ENCODE measurements around the gene DNMT3A. TPM values are rescaled to one million over a fixed set of nuclear protein-coding genes. Genes with fewer than 3 reads are reported as not detected.

The DNMT3A gene
- total and polyA plus RNA-seq, 2 donors (not counting 1 experiment from before 2014, with no cell fraction given), result 8.9 to 24.5 TPM

- Histone ChIP-seq H3K36me3 (replicated peaks in 1 of 2; ENCODE audit: control extremely low read depth in 1 of 2, control insufficient read depth in 1 of 2, extremely low read depth in 1 of 2, insufficient read depth in 2 of 2, low read length in 1 of 2) (peaks cover 0 to 2% of the 10 kb centered on the region in 2 experiments), H3K4me1 (ENCODE audit: control insufficient read depth in 2 of 2, insufficient read depth in 2 of 2, low read length in 2 of 2) (peaks cover 8 to 10% of the 10 kb centered on the region in 2 donors), H3K4me2 (replicated peaks; ENCODE audit: low read depth, low read length, poor library complexity, severe bottlenecking) (peak overlapping the region; percentile 91), H3K79me2 (ENCODE audit: control insufficient read depth, insufficient read depth, low read length) (peaks cover 13% of the 10 kb centered on the region), H3K4me3 (ENCODE audit: control extremely low read depth in 1 of 5, extremely low read depth in 1 of 5, insufficient read depth in 1 of 5, low read depth in 2 of 5, low read length in 4 of 5) (peak overlapping the region in 4 of 5 experiments; percentile 37 to 70 (median 55)), H3K9ac (ENCODE audit: low read length) (peak overlapping the region; percentile 64), H3K27ac (ENCODE audit: low read length in 2 of 2) (no peak overlapping the region), H2AFZ (ENCODE audit: insufficient read depth, low read depth, low read length, poor library complexity, severe bottlenecking) (peak overlapping the region; percentile 69), H3K9me3 (ENCODE audit: control extremely low read depth in 1 of 3, control insufficient read depth in 2 of 3, insufficient read depth in 1 of 3, low read length in 2 of 3) (no peaks in the 10 kb centered on the region), H4K20me1 (ENCODE audit: control insufficient read depth, insufficient read depth, low read length, poor library complexity, severe bottlenecking) (peaks cover 32% of the 10 kb centered on the region), H3K27me3 (replicated peaks in 1 of 4; ENCODE audit: control extremely low read depth in 1 of 4, control insufficient read depth in 3 of 4, insufficient read depth in 4 of 4, low read length in 3 of 4) (peaks cover 0 to 4% (median 1%) of the 10 kb centered on the region in 4 experiments)
- TF ChIP-seq EZH2 (IDR thresholded peaks at IDR 0.05; ENCODE audit: borderline replicate concordance, insufficient read depth, low read depth, low read length, poor library complexity, severe bottlenecking) (no peak), CTCF (IDR thresholded peaks at IDR 0.05) (peak; percentile 96)
- ATAC-seq (ENCODE audit: low read depth) (peak; percentile 91), DNase-seq (peak; percentile 90)
- ChIA-PET POLR2A (interaction anchor here (0.6 to 0.7 kb wide), 2 partner anchors 66 kb away, joined by 3 to 6 read pairs; no protein-coding TSS in a partner anchor), CTCF (interaction anchor here (1.0 to 2.0 kb wide), 9 partner anchors 11 to 224 kb away, joined by 3 to 19 read pairs (median 4); no protein-coding TSS in a partner anchor)
- H3K27me3 Mint-ChIP-seq, result no peaks in the 10 kb centered on the region
- WGBS (ENCODE audit: insufficient coverage), result 8% methylated on average over 39 of the region's 45 CpGs
- peak overlapping the region; percentile 87 for H3K27ac Mint-ChIP-seq
- intact Hi-C loops (cut with micrococcal nuclease), result loop anchor here (1.0 to 5.0 kb wide), 5 partner anchors 20 to 224 kb away; no protein-coding TSS in a partner anchor
- H3K4me1 Mint-ChIP-seq, result peaks cover 20% of the 10 kb centered on the region
- no peaks in the 10 kb centered on the region for H3K9me3 Mint-ChIP-seq (ENCODE audit: insufficient read depth)
- H3K4me3 Mint-ChIP-seq, result peak overlapping the region; percentile 85
Observed at GRCh38 chr2:25342372-25343186, 854 bp upstream of the DNMT3A start.

Data from B cell (primary cell).